AG04450 (cell line): Measurements from ENCODE around the gene ALDH6A1. TPM values are rescaled to one million over a fixed set of nuclear protein-coding genes. Genes with fewer than 3 reads are reported as not detected.
A peak's percentile ranks its signal among the peaks of the same experiment; 100 is the strongest.

Source experiments
- CTCF ChIA-PET: fragments of 300-600, 350-600 bp; formaldehyde crosslinking; extraction: SDS; loops from one replicate; lab custom pipeline; 2022; ENCODE audit warnings: antibody characterized with exemption, inconsistent platforms; lab: Charles Lee
- POLR2A ChIA-PET: fragments of 350-600 bp; formaldehyde crosslinking; extraction: SDS; loops from one replicate; lab custom pipeline; 2021; ENCODE audit warnings: antibody characterized with exemption, inconsistent platforms; lab: Yijun Ruan, JAX
- DNase-seq: peaks from one replicate; pipeline ENCODE4 v3.0.0-alpha.2; 2011; ENCODE audit warnings: low read depth, low spot score
- H3K27ac ChIP-seq: one replicate; pipeline ENCODE4 v1.5.1; 2012; ENCODE audit warnings: low read depth, low read length, control low read depth
- H3K27me3 ChIP-seq: one replicate; pipeline ENCODE4 v1.6.0; 2012; ENCODE audit warnings: low read length; ENCODE audit not compliant: control insufficient read depth, insufficient read depth
- H3K4me3 ChIP-seq: 2 replicates; pipeline ENCODE4 v1.5.1; 2011; ENCODE audit warnings: mild to moderate bottlenecking, low read depth, low read length, control low read depth
- H3K9me3 ChIP-seq: 2 replicates; pipeline ENCODE4 v1.5.1; 2012; ENCODE audit warnings: low read length; ENCODE audit not compliant: control insufficient read depth, insufficient read depth
- CTCF ChIP-seq: IDR thresholded peaks from 2 replicates; pipeline ENCODE4 v1.5.1; 2011; ENCODE audit warnings: low read depth, low read length, control low read depth, inconsistent platforms
- polyA plus RNA-seq: library from polyadenylated mRNA; depleted of rRNA; stranded (reverse); fragments of >200 nt; gene quantifications from 2 replicates; pipeline ENCODE4 v1.2.3, GENCODE V29; 2011

The ALDH6A1 gene
- polyA plus RNA-seq, 1 experiment: 19.0 TPM

- POLR2A ChIA-PET: no interaction called here
- no peak for TF ChIP-seq CTCF
- no peak for DNase-seq
- Histone ChIP-seq H3K9me3 (no peaks in the 10 kb centered on the region), H3K27ac (no peak overlapping the region), H3K27me3 (no peaks in the 10 kb centered on the region), H3K4me3 (no peak overlapping the region)
- CTCF ChIA-PET: no interaction called here
Observed at GRCh38 chr14:74034572-74034971, 49.7 kb downstream of the ALDH6A1 start.

- Histone ChIP-seq H3K27me3 (no peaks in the 10 kb centered on the region), H3K4me3 (no peak overlapping the region), H3K9me3 (no peaks in the 10 kb centered on the region), H3K27ac (no peak overlapping the region)
- POLR2A ChIA-PET: no interaction called here
- TF ChIP-seq CTCF: no peak
- CTCF ChIA-PET: interaction anchor here (0.6 kb wide), 1 partner anchor 229 kb away, joined by 4 read pairs; no protein-coding TSS in a partner anchor
- DNase-seq: no peak
Observed at GRCh38 chr14:74029136-74029535, 55.1 kb downstream of the ALDH6A1 start.

- DNase-seq: no peak
- no peak overlapping the region for H3K4me3 ChIP-seq
- no peak overlapping the region for H3K27ac ChIP-seq
- ChIA-PET CTCF (interaction anchor here (0.6 kb wide), 1 partner anchor 17 kb away, joined by 3 read pairs; no protein-coding TSS in a partner anchor), POLR2A (no interaction called here)
- no peaks in the 10 kb centered on the region for H3K27me3 ChIP-seq
- no peak for TF ChIP-seq CTCF
- H3K9me3 ChIP-seq: no peaks in the 10 kb centered on the region; the same call in 1 of the 2 replicates
Observed at GRCh38 chr14:74022346-74022745, 61.9 kb downstream of the ALDH6A1 start.

- ChIA-PET POLR2A (interaction anchor here (0.6 to 1.4 kb wide), 4 partner anchors 13 to 134 kb away, joined by 4 to 6 read pairs (median 4); no protein-coding TSS in a partner anchor), CTCF (no interaction called here)
- no peaks in the 10 kb centered on the region; the same call in 1 of the 2 replicates for H3K9me3 ChIP-seq
- DNase-seq: peak; percentile 29
- H3K27ac ChIP-seq: peak overlapping the region; percentile 85
- peak overlapping the region; percentile 89 for H3K4me3 ChIP-seq
- no peak for TF ChIP-seq CTCF
- no peaks in the 10 kb centered on the region for H3K27me3 ChIP-seq
Observed at GRCh38 chr14:74019408-74020137, 64.7 kb downstream of the ALDH6A1 start.
